ENCODE results near the gene PTPRD.

The PTPRD gene

GRCh38 chr9:9847750-9848149 is 765.1 kb downstream of the PTPRD start:
- DNase-seq (ENCODE audit: low read depth), result no peak
- TF ChIP-seq CTCF (IDR thresholded peaks at IDR 0.05; ENCODE audit: insufficient read depth, low read depth, low read length, missing control alignments), result no peak
- H3K4me3 ChIP-seq (ENCODE audit: low read depth, low read length), result no peak overlapping the region

GRCh38 chr9:9846557-9846956 is 766.2 kb downstream of the PTPRD start:
- no peak overlapping the region for H3K4me3 ChIP-seq (ENCODE audit: low read depth, low read length)
- DNase-seq (ENCODE audit: low read depth), result peak; percentile 28
- no peak for TF ChIP-seq CTCF (IDR thresholded peaks at IDR 0.05; ENCODE audit: insufficient read depth, low read depth, low read length, missing control alignments)

- DNase-seq (ENCODE audit: low read depth), result no peak
- H3K4me3 ChIP-seq (ENCODE audit: low read depth, low read length), result no peak overlapping the region
- TF ChIP-seq CTCF (IDR thresholded peaks at IDR 0.05; ENCODE audit: insufficient read depth, low read depth, low read length, missing control alignments), result no peak
Observed at GRCh38 chr9:9820436-9820835, 792.4 kb downstream of the PTPRD start.

GRCh38 chr9:9819886-9820285 is 792.9 kb downstream of the PTPRD start:
- no peak for TF ChIP-seq CTCF (IDR thresholded peaks at IDR 0.05; ENCODE audit: insufficient read depth, low read depth, low read length, missing control alignments)
- no peak overlapping the region for H3K4me3 ChIP-seq (ENCODE audit: low read depth, low read length)
- no peak for DNase-seq (ENCODE audit: low read depth)

- H3K4me3 ChIP-seq (ENCODE audit: low read depth, low read length), result no peak overlapping the region
- TF ChIP-seq CTCF (IDR thresholded peaks at IDR 0.05; ENCODE audit: insufficient read depth, low read depth, low read length, missing control alignments), result no peak
- DNase-seq (ENCODE audit: low read depth), result no peak
Observed at GRCh38 chr9:9817176-9817575, 795.6 kb downstream of the PTPRD start.

GRCh38 chr9:9804109-9804508 is 808.7 kb downstream of the PTPRD start:
- DNase-seq (ENCODE audit: low read depth), result no peak
- H3K4me3 ChIP-seq (ENCODE audit: low read depth, low read length), result no peak overlapping the region
- TF ChIP-seq CTCF (IDR thresholded peaks at IDR 0.05; ENCODE audit: insufficient read depth, low read depth, low read length, missing control alignments), result no peak

GRCh38 chr9:9799287-9799686 is 813.5 kb downstream of the PTPRD start:
- DNase-seq (ENCODE audit: low read depth), result no peak
- no peak overlapping the region for H3K4me3 ChIP-seq (ENCODE audit: low read depth, low read length)
- no peak for TF ChIP-seq CTCF (IDR thresholded peaks at IDR 0.05; ENCODE audit: insufficient read depth, low read depth, low read length, missing control alignments)
